ENCODE results near the gene TMEM92. TPM values are rescaled to one million over a fixed set of nuclear protein-coding genes. Genes with fewer than 3 reads are reported as not detected.

Gene TMEM92
- total RNA-seq, 1 experiment from 2014 or later: 6.9 TPM

- H3K27ac ChIP-seq (ENCODE audit: low read length): no peak overlapping the region
- no peak for TF ChIP-seq EZH2 (IDR thresholded peaks at IDR 0.05; ENCODE audit: low read length, unreplicated experiment)
- TF ChIP-seq CTCF (conservative IDR thresholded peaks at IDR 0.05; ENCODE audit: low read depth, low read length): no peak
- no peak for TF ChIP-seq EZH2phosphoT487 (IDR thresholded peaks at IDR 0.05; ENCODE audit: borderline replicate concordance, low read length)
- no peaks in the 10 kb centered on the region for H3K27me3 ChIP-seq (ENCODE audit: low read length)
- CTCF ChIA-PET: no interaction called here
- H4K20me1 ChIP-seq (ENCODE audit: low read length): no peaks in the 10 kb centered on the region
- intact Hi-C loops (cut with micrococcal nuclease): no loop called here
- H3F3A ChIP-seq (ENCODE audit: low read length, unreplicated experiment): no peaks in the 10 kb centered on the region
- no peak overlapping the region for H3K9ac ChIP-seq (ENCODE audit: low read length)
- ATAC-seq: no peak
- no peak for DNase-seq
- H3K9me2 ChIP-seq (replicated peaks; ENCODE audit: low read length): no peaks in the 10 kb centered on the region
- H3K79me2 ChIP-seq (ENCODE audit: low read length): no peaks in the 10 kb centered on the region
- no peak overlapping the region for H2AFZ ChIP-seq (ENCODE audit: low read length)
- H3K4me3 ChIP-seq (ENCODE audit: low read length): no peak overlapping the region
- no peaks in the 10 kb centered on the region for H3K36me3 ChIP-seq (ENCODE audit: low read depth, low read length)
- no peaks in the 10 kb centered on the region for H3K9me3 ChIP-seq (ENCODE audit: low read length)
- no peaks in the 10 kb centered on the region for H3K4me1 ChIP-seq (ENCODE audit: insufficient read depth, low read length)
- H3K4me2 ChIP-seq (ENCODE audit: low read length): no peak overlapping the region
- no TSS peak for BruUV-seq (replicated peaks)
- POLR2A ChIA-PET (ENCODE audit: unreplicated experiment): no interaction called here
These were observed 15.4 kb upstream of the TMEM92 start for GRCh38 chr17:50258647-50259476.

- no peaks in the 10 kb centered on the region for H3K36me3 ChIP-seq (ENCODE audit: low read depth, low read length)
- H3K9ac ChIP-seq (ENCODE audit: low read length): no peak overlapping the region
- H3K27me3 ChIP-seq (ENCODE audit: low read length): no peaks in the 10 kb centered on the region
- H3K9me2 ChIP-seq (replicated peaks; ENCODE audit: low read length): no peaks in the 10 kb centered on the region
- H3K27ac ChIP-seq (ENCODE audit: low read length): no peak overlapping the region
- ChIA-PET CTCF (no interaction called here), POLR2A (ENCODE audit: unreplicated experiment) (interaction anchor here (0.6 kb wide), 1 partner anchor 40 kb away, joined by 7 read pairs; no protein-coding TSS in a partner anchor)
- DNase-seq (no peak), ATAC-seq (no peak)
- no peak overlapping the region for H2AFZ ChIP-seq (ENCODE audit: low read length)
- intact Hi-C loops (cut with micrococcal nuclease): no loop called here
- no TSS peak for BruUV-seq (replicated peaks)
- H3K4me3 ChIP-seq (ENCODE audit: low read length): no peak overlapping the region
- H3K79me2 ChIP-seq (ENCODE audit: low read length): no peaks in the 10 kb centered on the region
- no peaks in the 10 kb centered on the region for H3K9me3 ChIP-seq (ENCODE audit: low read length)
- H3K4me1 ChIP-seq (ENCODE audit: insufficient read depth, low read length): no peaks in the 10 kb centered on the region
- H3K4me2 ChIP-seq (ENCODE audit: low read length): no peak overlapping the region
- H4K20me1 ChIP-seq (ENCODE audit: low read length): no peaks in the 10 kb centered on the region
- TF ChIP-seq EZH2 (IDR thresholded peaks at IDR 0.05; ENCODE audit: low read length, unreplicated experiment): no peak
- no peak for TF ChIP-seq CTCF (conservative IDR thresholded peaks at IDR 0.05; ENCODE audit: low read depth, low read length)
- TF ChIP-seq EZH2phosphoT487 (IDR thresholded peaks at IDR 0.05; ENCODE audit: borderline replicate concordance, low read length): no peak
- H3F3A ChIP-seq (ENCODE audit: low read length, unreplicated experiment): no peaks in the 10 kb centered on the region
These were observed 14.6 kb upstream of the TMEM92 start for GRCh38 chr17:50259477-50260324.
